A673 (cell line): ENCODE measurements around the gene CLDN14. TPM values are rescaled to one million over a fixed set of nuclear protein-coding genes. Genes with fewer than 3 reads are reported as not detected.

Experiments used
- BruUV-seq: library from RNA; stranded (reverse); fragments of 400-500 nt; replicated peaks from 2 replicates; lab custom pipeline; 2021; lab: Mats Ljungman, UMichigan
- CTCF ChIA-PET: fragments of 300-600 bp; sonication (Branson Sonifier 250); formaldehyde crosslinking; loops from one replicate; lab custom pipeline; 2022; ENCODE audit warnings: antibody characterized with exemption; lab: Charles Lee
- POLR2A ChIA-PET: fragments of 300-600 bp; sonication (Branson Sonifier 250); formaldehyde crosslinking; loops from one replicate; lab custom pipeline; 2022; ENCODE audit warnings: antibody characterized with exemption; ENCODE audit not compliant: low non-redundant PET; lab: Charles Lee
- DNase-seq: peaks from one replicate; pipeline ENCODE4 v3.0.0-alpha.2; 2015; ENCODE audit warnings: low spot score
- H3K27ac ChIP-seq: fragments of 200-600 bp; sonication (generic); 2 replicates; pipeline ENCODE4 v1.5.1; 2016; ENCODE audit warnings: mixed run types, low read depth, mild to moderate bottlenecking, mixed read lengths, antibody characterized with exemption, low read length; ENCODE audit not compliant: poor library complexity, severe bottlenecking
- H3K27me3 ChIP-seq: fragments of 200-600 bp; sonication (generic); replicated peaks from 2 replicates; pipeline ENCODE4 v1.6.1; 2017; ENCODE audit warnings: mixed run types, low read depth, mild to moderate bottlenecking, mixed read lengths, antibody characterized with exemption, low read length; ENCODE audit not compliant: insufficient read depth, poor library complexity
- H3K36me3 ChIP-seq: fragments of 200-600 bp; sonication (generic); 2 replicates; pipeline ENCODE4 v1.6.1; 2016; ENCODE audit warnings: mixed run types, mild to moderate bottlenecking, mixed read lengths, antibody characterized with exemption, low read length; ENCODE audit not compliant: insufficient read depth, poor library complexity, severe bottlenecking
- H3K4me1 ChIP-seq: fragments of 200-600 bp; sonication (generic); 2 replicates; pipeline ENCODE4 v1.6.1; 2017; ENCODE audit warnings: mixed run types, mild to moderate bottlenecking, mixed read lengths, antibody characterized with exemption, low read length; ENCODE audit not compliant: insufficient read depth, poor library complexity, severe bottlenecking
- H3K4me3 ChIP-seq: fragments of 200-600 bp; sonication (generic); 2 replicates; pipeline ENCODE4 v1.5.1; 2016; ENCODE audit warnings: low read depth, mixed run types, mild to moderate bottlenecking, mixed read lengths, low read length; ENCODE audit not compliant: poor library complexity, severe bottlenecking
- H3K9me3 ChIP-seq: fragments of 200-600 bp; sonication (generic); 2 replicates; pipeline ENCODE4 v1.6.1; 2016; ENCODE audit warnings: mixed run types, low read depth, mild to moderate bottlenecking, mixed read lengths, antibody characterized with exemption, low read length; ENCODE audit not compliant: poor library complexity, severe bottlenecking
- EZH2 ChIP-seq: fragments of 200-600 bp; sonication (generic); IDR thresholded peaks from 2 replicates; pipeline ENCODE4 v1.6.1; 2017; ENCODE audit warnings: borderline replicate concordance, low read depth, mild to moderate bottlenecking, mixed read lengths, antibody characterized with exemption, low read length; ENCODE audit not compliant: poor library complexity, severe bottlenecking
- intact Hi-C: fragments of 100-400 bp; cut with micrococcal nuclease; formaldehyde crosslinking; loops from one replicate; pipeline ENCODE4 v1.10.0; 2022; ENCODE audit not compliant: unreplicated experiment
- total RNA-seq: library from RNA; stranded (reverse); gene quantifications from 2 replicates; pipeline ENCODE4 v1.2.3, GENCODE V29; 2021
- TF ChIP-seq, protein P1 (sequence below): fragments of 300-800, 200-600 bp; sonication (generic); conservative IDR thresholded peaks from 2 replicates; pipeline ENCODE4 v1.5.1; 2017; ENCODE audit warnings: low read depth, mild to moderate bottlenecking, antibody characterized with exemption, low read length, moderate library complexity, mixed read lengths

CLDN14 gene
- total RNA-seq, 1 experiment from 2014 or later, result not detected

DNA sequence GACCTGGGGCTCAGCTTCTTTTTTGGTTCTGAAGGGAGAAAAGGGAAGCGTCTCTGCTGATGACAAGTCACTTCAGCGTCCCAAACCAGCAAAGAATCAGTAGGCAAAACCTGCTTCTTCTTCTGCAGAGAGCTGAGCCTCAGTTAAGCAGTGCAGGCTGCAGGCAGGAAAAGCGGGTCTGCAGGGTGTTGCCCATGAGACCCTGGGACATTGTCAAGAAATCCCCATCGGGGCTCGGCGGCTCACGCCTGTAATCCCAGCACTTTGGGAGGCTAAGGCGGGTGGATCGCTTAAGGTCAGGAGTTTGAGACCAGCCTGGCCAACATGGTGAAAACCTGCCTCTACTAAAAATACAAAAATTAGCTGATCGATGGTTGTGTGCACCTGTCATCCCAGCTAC, 16.7 kb downstream of the CLDN14 start:
- POLR2A ChIA-PET, result no interaction called here

DNA sequence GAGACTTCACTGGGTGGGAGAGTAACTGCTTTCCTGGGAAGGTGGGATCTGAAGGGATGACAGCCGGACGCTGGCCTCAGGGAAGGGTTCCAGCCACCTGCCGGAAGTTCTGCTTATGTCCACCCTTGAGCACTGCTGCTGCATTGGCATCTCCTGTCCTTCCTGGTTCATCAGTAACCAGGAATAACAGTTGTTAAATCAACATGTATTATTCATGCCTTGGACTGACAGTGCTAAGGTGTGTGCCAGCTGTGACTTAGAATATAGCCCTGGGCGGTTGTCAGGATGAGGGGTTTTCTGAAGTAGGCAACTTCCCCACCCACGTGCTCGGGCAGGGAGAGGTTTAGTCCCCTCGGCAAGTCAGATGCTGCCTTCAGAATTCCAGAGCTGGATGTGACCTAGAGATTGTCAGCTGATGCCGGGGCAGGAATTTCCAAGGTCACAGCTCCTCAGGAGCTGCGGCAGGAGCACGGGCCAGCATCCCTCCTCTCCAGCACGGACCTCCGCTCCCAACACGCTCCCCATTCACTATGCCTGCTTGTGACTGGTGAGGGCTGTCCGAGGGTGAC, 17.9 kb downstream of the CLDN14 start:
- ChIA-PET POLR2A (no interaction called here), CTCF (no interaction called here)
- no peak overlapping the region for H3K4me3 ChIP-seq
- H3K36me3 ChIP-seq, result no peaks in the 10 kb centered on the region
- no peaks in the 10 kb centered on the region for H3K4me1 ChIP-seq
- H3K27me3 ChIP-seq, result no peaks in the 10 kb centered on the region
- H3K27ac ChIP-seq, result no peak overlapping the region
- DNase-seq, result no peak
- H3K9me3 ChIP-seq, result no peaks in the 10 kb centered on the region
- TF ChIP-seq EZH2, result no peak
- TF ChIP-seq, protein P1, sequence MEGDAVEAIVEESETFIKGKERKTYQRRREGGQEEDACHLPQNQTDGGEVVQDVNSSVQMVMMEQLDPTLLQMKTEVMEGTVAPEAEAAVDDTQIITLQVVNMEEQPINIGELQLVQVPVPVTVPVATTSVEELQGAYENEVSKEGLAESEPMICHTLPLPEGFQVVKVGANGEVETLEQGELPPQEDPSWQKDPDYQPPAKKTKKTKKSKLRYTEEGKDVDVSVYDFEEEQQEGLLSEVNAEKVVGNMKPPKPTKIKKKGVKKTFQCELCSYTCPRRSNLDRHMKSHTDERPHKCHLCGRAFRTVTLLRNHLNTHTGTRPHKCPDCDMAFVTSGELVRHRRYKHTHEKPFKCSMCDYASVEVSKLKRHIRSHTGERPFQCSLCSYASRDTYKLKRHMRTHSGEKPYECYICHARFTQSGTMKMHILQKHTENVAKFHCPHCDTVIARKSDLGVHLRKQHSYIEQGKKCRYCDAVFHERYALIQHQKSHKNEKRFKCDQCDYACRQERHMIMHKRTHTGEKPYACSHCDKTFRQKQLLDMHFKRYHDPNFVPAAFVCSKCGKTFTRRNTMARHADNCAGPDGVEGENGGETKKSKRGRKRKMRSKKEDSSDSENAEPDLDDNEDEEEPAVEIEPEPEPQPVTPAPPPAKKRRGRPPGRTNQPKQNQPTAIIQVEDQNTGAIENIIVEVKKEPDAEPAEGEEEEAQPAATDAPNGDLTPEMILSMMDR, result no peak
- intact Hi-C loops, result no loop called here
- BruUV-seq, result no TSS peak

More for the DNA sequence above, 16.7 kb downstream of the CLDN14 start:
- Histone ChIP-seq H3K4me1 (no peaks in the 10 kb centered on the region), H3K4me3 (no peak overlapping the region), H3K27ac (no peak overlapping the region), H3K27me3 (no peaks in the 10 kb centered on the region), H3K9me3 (no peaks in the 10 kb centered on the region), H3K36me3 (no peaks in the 10 kb centered on the region)
- DNase-seq, result no peak
- BruUV-seq, result no TSS peak
- no peak for TF ChIP-seq EZH2
- TF ChIP-seq, protein P1, result no peak
- CTCF ChIA-PET, result no interaction called here
- intact Hi-C loops, result no loop called here

DNA sequence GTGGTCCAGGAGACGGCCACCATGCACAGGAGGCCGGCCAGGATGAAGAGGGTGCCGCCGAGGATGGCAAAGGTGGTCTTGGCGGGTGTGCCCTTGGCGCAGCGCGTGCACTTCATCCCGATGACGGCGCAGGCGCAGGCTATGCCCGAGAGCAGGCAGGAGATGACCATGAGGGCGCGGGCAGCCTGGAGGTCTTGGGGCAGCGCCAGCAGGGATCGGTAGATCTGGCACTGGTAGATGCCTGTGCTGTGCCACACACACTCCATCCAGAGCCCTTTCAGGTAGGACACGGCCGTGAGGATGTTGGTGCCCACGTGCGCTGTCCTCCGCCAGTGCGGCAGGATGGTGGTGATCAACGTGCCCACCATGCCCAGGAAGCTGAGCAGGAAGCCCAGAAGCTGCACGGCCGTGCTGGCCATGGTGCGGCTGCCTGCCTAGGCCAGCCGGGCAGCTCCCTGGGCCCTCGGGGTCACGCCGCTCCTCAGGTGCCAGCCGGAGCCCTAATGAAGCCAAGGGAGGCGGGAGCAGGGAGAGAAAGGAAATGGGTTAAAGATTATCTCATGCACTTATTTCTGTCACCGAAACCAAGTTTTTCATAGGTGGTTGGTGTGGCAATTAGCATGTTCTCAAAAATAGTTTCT, 18.5 kb downstream of the CLDN14 start:
- Histone ChIP-seq H3K4me1 (no peaks in the 10 kb centered on the region), H3K27me3 (no peaks in the 10 kb centered on the region), H3K27ac (no peak overlapping the region), H3K4me3 (no peak overlapping the region), H3K9me3 (no peaks in the 10 kb centered on the region), H3K36me3 (no peaks in the 10 kb centered on the region)
- CTCF ChIA-PET, result interaction anchor here (0.6 kb wide), 1 partner anchor 432 kb away, joined by 3 read pairs; no protein-coding TSS in a partner anchor
- no TSS peak for BruUV-seq
- intact Hi-C loops, result no loop called here
- no peak for TF ChIP-seq EZH2
- TF ChIP-seq, protein P1, result no peak
- POLR2A ChIA-PET, result no interaction called here
- no peak for DNase-seq
